ENCODE measurements around the gene BNIP5. TPM values are rescaled to one million over a fixed set of nuclear protein-coding genes. Genes with fewer than 3 reads are reported as not detected.

Gene BNIP5
- total RNA-seq, 4 donors from 2014 or later = not detected

DNA sequence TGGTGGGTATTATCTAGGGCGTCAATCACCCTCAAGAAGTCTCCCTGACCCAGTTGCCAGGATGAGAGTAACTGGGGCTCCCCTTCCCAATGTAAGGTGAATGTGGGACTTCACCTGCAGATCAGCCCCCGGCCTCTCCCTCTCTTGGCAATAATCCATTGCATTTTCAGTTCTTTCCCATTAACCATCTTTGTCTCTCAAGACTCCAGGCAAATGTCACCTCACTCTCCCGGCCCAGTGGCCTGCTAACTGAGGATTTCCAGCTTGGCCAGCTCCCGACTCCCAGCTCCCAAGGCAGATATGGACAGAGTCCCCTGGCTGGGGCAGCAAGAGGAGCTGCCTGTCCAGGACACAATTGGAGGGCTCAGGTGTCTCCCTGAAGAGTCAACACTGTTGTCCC lies 43.5 kb upstream of the BNIP5 start:
- H3K36me3 ChIP-seq = no peaks in the 10 kb centered on the region
- H3K9me3 ChIP-seq = no peaks in the 10 kb centered on the region
- TF ChIP-seq POLR2A (IDR thresholded peaks at IDR 0.05) = no peak
- TF ChIP-seq, protein P1, sequence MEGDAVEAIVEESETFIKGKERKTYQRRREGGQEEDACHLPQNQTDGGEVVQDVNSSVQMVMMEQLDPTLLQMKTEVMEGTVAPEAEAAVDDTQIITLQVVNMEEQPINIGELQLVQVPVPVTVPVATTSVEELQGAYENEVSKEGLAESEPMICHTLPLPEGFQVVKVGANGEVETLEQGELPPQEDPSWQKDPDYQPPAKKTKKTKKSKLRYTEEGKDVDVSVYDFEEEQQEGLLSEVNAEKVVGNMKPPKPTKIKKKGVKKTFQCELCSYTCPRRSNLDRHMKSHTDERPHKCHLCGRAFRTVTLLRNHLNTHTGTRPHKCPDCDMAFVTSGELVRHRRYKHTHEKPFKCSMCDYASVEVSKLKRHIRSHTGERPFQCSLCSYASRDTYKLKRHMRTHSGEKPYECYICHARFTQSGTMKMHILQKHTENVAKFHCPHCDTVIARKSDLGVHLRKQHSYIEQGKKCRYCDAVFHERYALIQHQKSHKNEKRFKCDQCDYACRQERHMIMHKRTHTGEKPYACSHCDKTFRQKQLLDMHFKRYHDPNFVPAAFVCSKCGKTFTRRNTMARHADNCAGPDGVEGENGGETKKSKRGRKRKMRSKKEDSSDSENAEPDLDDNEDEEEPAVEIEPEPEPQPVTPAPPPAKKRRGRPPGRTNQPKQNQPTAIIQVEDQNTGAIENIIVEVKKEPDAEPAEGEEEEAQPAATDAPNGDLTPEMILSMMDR (IDR thresholded peaks at IDR 0.05) = no peak
- no peak overlapping the region for H3K27ac ChIP-seq
- no peak overlapping the region for H3K4me3 ChIP-seq
- no peaks in the 10 kb centered on the region for H3K27me3 ChIP-seq
- WGBS, 2 donors = 93 to 94% methylated on average over 2 to 4 of the region's 4 CpGs
- DNase-seq = no peak
- intact Hi-C loops (cut with DNase I) = no loop called here
- peaks cover 0 to 13% (median 0%) of the 10 kb centered on the region in 3 donors for H3K4me1 ChIP-seq

DNA sequence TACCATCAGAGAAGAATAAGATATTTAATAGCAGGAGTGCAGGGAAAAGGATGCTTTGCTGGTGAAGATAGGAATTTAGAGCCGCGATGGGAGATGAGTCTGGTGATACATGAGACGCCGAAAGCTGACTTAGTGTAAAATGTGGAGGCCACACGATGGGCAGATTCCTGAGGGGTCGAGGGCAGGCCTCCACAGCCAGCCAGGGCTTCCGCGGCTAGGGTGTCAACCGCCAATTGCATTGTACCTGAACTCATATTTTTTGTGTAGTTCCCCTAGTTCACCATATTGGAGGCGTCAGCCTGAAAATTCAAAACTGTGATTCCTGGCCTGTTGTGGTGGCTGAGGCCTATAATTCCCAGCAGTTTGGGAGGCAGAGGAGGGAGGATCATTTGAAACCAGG lies 42.2 kb upstream of the BNIP5 start:
- Histone ChIP-seq H3K27me3 (no peaks in the 10 kb centered on the region), H3K4me1 (peaks cover 0 to 14% (median 0%) of the 10 kb centered on the region in 3 donors), H3K4me3 (no peak overlapping the region), H3K36me3 (no peaks in the 10 kb centered on the region), H3K9me3 (no peaks in the 10 kb centered on the region), H3K27ac (no peak overlapping the region)
- DNase-seq = no peak
- intact Hi-C loops (cut with DNase I) = no loop called here
- TF ChIP-seq POLR2A (IDR thresholded peaks at IDR 0.05) = no peak
- TF ChIP-seq, protein P1 (IDR thresholded peaks at IDR 0.05) = no peak
- 80 to 92% methylated on average over 9 to 10 of the region's 10 CpGs for WGBS, 2 donors

DNA sequence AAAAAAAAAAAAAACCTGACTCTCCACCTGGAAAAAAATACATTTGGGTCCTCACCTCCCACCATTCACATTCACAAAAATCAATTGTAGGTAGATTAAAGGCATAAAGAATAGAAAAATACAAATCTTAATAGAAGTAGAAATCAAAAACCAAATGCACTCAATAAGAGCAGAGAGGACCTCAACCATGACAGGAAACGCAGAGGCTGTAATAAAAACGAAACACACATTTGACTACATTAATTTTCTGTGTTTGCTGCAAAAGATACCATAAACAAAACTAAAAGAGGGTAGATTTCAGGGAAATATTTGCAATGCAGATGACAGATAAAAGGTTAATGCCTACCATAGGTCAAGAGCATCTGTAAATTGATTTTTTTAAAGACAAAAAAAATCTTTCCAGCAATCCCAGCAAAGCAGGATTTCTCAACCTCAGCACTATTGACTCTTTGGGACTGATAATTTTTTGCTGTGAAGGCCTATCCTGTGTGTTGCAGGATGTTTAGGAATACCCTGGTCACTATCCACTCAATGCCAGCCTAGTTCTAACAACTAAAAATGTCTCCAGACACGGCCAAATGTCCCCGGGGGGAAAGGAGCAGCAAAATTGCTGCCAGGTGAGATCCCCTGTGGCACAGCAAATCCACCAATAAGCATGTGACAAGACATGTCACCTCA lies 41.7 kb upstream of the BNIP5 start:
- no peak for TF ChIP-seq POLR2A (IDR thresholded peaks at IDR 0.05)
- TF ChIP-seq, protein P1 (IDR thresholded peaks at IDR 0.05) = no peak
- Histone ChIP-seq H3K27me3 (no peaks in the 10 kb centered on the region), H3K27ac (no peak overlapping the region), H3K9me3 (no peaks in the 10 kb centered on the region), H3K4me3 (no peak overlapping the region), H3K4me1 (peaks cover 0 to 20% (median 0%) of the 10 kb centered on the region in 3 donors), H3K36me3 (no peaks in the 10 kb centered on the region)
- no peak for DNase-seq
- intact Hi-C loops (cut with DNase I) = no loop called here
- WGBS, 2 donors = 73 to 76% methylated on average over 4 of the region's 4 CpGs

DNA sequence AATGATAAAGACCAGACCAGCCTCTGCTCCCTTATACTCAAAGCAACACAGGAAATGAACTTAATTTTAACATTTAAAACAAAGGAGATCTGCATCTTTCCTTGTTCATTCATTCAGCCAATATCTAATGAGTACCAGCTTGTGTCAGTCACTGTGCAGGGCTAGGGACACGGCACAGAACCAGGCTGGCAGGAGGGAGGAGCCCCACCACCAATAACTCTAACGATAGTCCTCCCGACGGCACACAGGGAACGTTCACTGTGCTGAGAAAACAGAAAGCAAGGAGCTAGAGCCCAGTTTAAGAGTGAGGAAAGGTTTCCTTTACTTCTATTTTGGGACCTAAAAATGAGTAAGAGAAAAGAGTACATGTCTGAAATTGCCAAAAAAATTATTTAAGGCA lies 40.9 kb upstream of the BNIP5 start:
- WGBS, 2 donors = 39 to 41% methylated on average over 5 of the region's 5 CpGs
- intact Hi-C loops (cut with DNase I) = no loop called here
- H3K27me3 ChIP-seq = no peaks in the 10 kb centered on the region
- no peaks in the 10 kb centered on the region for H3K9me3 ChIP-seq
- TF ChIP-seq POLR2A (IDR thresholded peaks at IDR 0.05) = no peak
- TF ChIP-seq, protein P1 (IDR thresholded peaks at IDR 0.05) = no peak
- H3K4me1 ChIP-seq = peaks cover 0 to 24% (median 0%) of the 10 kb centered on the region in 3 donors
- H3K36me3 ChIP-seq = no peaks in the 10 kb centered on the region
- DNase-seq = no peak
- no peak overlapping the region for H3K4me3 ChIP-seq
- peak overlapping the region in 1 of 4 donors; percentile 19 for H3K27ac ChIP-seq

DNA sequence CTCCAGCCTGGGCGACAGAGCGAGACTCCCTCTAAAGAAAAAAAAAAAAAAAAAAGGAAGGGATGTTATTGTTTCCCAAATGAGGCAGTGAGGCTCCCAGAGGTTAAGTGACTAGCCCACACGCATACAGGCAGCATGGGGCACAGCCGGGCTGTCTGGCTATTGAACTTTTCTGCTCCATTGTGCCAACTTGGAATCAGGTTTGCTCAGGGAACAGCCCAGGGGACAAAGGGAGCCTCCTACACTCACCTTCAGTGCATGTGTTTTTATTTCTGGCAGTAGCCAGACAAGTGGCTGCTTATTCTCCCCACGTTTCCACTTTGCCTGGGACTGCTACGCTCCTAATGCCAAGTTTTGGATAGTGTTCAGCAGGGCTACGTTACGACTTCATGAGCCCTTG lies 40.1 kb upstream of the BNIP5 start:
- H3K4me1 ChIP-seq = peaks cover 0 to 24% (median 0%) of the 10 kb centered on the region in 3 donors
- DNase-seq = no peak
- H3K27me3 ChIP-seq = no peaks in the 10 kb centered on the region
- H3K27ac ChIP-seq = no peak overlapping the region
- WGBS, 2 donors = 62% methylated on average over 6 to 8 of the region's 8 CpGs
- H3K4me3 ChIP-seq = no peak overlapping the region
- H3K36me3 ChIP-seq = no peaks in the 10 kb centered on the region
- TF ChIP-seq, protein P1 (IDR thresholded peaks at IDR 0.05) = no peak
- no peak for TF ChIP-seq POLR2A (IDR thresholded peaks at IDR 0.05)
- no peaks in the 10 kb centered on the region for H3K9me3 ChIP-seq
- intact Hi-C loops (cut with DNase I) = no loop called here

Measured in esophagus squamous epithelium (tissue), 5 donors.